ENCODE data around the gene SCAP. TPM values are rescaled to one million over a fixed set of nuclear protein-coding genes. Genes with fewer than 3 reads are reported as not detected.
A peak's percentile ranks its signal among the peaks of the same experiment; 100 is the strongest.
"Not testable (repeated sequence)": the region's sequence is repeated elsewhere in the genome, so short reads cannot be mapped to it uniquely, and the experiment has no call there.

Gene SCAP
- polyA plus RNA-seq (ENCODE audit: insufficient read length in 10 of 10) = 10 to 100 TPM; 36.8 to 59.3 (median 44.6) TPM
- long read RNA-seq, donor 1 = 0 reads
- long read RNA-seq, donor 2, partial matches to known transcripts = 0 of 2 reads
- long read RNA-seq, donor 2, other reads (novel, unspliced or antisense) = 0 of 2 reads
- long read RNA-seq, donor 3 = 0 reads
- long read RNA-seq, donor 4 = 0 reads
- long read RNA-seq, donor 5, full-length matches to known transcripts = 1 of 6 reads
- long read RNA-seq, donor 5, partial matches to known transcripts = 5 of 6 reads
- long read RNA-seq, donor 5, other reads (novel, unspliced or antisense) = 0 of 6 reads
- long read RNA-seq, donor 6 = 0 reads
- long read RNA-seq, donor 7 = 0 reads
- long read RNA-seq, donor 8, partial matches to known transcripts = 0 of 1 reads
- long read RNA-seq, donor 8, other reads (novel, unspliced or antisense) = 0 of 1 reads
- long read RNA-seq, donor 9 = 0 reads

- peak; percentile 78 to 94 (median 92) for DNase-seq
These were observed at the start of gene SCAP for GRCh38 chr3:47475570-47476329. Gene SCAP (minus strand): TSS chr3:47475941. CDS start chr3:47442993, 32,948 bp downstream.

DNA sequence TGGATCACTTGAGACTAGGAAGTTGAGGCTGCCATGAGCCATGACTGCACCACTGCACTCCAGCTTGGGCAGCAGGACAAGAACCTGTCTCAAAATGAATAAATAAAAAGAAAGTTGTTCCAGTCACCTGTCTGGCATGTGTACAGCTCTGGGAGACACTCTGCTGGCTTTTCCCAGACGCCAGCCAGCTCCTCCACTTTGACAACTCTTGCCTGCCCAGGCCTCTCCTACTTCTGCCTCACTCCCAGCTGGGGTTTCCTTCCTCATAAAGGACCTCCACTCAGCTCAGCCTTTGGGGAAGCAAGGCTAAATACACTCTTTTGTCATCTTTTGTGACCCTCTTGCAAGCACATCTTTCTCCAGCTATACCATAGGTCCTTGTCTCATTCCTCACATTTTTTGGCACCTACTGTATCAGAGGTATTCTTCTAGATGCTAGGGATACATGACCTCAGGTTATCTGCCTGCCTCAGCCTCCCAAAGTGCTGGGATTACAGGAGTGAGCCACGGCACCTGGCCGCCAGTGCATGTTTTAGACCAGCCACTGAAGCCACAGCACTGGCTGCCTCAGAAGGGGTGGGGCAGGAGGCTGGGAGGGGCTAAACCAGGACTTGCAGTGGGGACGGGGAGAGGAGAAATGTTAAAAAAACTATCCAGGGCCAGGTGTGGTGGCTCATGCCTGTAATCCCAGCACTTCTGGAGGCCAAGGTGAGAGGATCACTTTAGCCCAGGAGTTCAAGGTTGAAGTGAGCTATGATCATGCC is 47.8 kb upstream of the SCAP start:
- no peak for DNase-seq

DNA sequence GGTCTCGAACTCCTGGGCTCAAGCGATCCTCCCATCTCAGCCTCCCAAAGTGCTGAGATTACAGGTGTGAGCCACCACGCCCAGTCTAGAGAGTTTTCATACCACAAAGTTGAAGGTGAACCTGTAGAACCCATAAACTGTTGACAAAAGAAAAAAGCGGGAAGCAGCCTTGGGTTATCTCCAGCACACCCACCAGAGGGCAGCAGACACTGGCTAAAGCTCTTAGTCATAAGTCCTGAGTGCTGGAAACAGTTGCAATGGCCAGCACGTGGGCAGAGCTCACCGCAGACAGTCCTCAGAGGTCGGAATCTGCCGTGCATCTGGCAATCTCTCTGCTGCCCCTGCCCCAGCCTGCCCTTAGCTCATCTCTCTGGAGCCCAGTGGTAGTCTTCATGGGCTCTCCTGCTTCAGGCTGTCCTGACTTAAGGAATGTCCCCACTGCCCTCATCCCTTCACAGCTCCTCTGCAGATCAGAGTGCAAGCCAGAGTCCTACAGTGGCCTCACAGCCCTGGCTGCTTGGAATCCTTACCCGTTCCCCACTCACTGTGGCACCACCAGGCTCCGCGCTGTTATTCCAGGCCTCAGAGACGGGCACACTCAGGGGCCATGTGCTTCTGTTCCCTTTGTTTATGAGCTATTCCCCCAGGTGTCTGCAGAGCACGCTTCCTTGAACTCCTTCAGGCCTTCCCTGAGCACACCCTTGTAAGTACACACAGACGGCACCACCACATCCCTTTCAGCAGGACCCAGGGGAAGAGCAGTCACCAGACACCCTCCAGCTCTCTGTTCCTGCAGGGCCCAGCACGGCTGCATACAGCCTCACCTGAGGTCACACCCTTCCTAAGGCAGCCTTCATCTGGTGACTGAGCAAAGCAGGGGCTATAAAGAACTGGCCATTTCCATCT is 46.6 kb upstream of the SCAP start:
- peak; percentile 83 to 93 (median 87) for DNase-seq

DNA sequence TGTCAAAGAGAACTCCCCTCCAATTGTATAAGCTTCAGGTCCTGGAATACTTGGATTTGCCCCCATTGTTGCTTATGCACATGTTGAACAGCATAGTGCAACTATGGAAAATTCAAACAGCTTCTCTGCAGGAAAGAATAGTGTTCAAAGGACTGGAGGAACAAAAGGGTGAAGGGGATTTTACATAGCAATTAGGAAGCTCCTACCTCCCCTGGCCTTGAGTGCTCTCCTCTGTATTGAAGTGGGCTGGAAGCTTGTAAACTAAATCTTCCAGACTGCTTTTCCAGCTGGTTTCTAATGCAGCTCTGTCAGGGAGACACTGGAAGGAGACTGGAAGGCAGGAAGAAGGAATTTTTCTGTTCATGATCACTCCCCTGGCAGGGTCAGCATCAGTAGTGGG is 45.0 kb upstream of the SCAP start:
- DNase-seq = no peak

GRCh38 chr3:47517937-47518336 is 42.2 kb upstream of the SCAP start:
- DNase-seq = no peak

GRCh38 chr3:47515864-47516319 is 40.2 kb upstream of the SCAP start:
- no peak for DNase-seq

DNA sequence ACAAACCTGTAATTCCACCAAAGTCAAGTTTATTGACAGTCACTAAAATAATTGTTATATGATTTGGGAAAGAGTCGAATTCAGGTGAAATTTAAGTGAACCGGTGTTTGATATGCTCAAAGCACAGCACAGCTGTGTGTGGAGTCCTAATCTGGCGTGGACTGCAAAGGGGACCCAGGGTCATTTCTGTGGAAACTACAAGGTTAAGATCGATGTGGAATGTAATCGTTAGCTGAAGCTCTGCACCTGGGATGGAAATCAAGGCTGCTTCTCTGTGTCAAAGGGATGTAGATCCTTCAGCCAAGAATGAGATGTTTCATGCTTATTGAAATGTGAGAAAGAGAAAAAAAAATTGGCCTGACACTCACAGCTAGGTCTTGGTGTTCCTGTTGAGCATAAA is 39.4 kb upstream of the SCAP start:
- no peak for DNase-seq

DNA sequence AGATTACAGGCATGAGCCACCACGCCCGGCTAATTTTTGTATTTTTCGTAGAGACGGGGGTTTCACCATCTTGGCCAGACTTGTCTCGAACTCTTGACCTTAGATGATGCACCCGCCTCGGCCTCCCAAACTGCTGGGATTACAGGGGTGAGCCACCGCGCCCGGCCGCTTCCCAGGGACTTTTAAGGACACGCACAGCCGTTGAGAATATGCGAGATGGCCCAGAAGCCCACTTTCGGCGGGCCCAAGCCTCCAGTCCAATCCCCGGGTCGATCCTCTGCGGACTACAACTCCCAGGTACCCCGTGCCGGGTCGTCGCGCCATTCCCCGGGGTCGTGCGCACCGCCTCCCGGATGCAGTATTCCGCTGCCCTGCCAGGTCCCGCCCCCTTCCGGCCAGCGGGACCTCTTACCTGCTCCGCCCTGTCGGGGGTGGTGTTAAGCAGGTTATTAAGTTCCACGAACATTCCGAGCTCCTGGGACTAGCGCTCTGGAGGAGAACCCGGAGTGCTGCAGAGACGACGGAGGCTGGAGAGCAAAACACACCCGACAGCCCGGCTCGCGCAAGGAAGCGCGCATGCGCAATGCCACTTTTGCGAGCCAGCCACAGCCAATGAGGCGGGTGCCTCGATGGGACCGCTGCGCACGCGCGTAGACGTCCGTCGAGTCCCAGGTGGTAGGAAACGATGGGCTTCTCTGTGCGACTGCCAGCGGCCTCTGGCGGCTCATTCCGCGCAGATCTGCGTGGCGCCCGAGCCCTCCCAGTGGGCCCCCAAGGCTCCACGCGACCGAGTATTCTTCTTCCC is 37.6 kb upstream of the SCAP start, which contains the start of gene ELP6:
Gene ELP6, minus strand, starts transcription at position 588 of the 805 bp plus-strand sequence. Its CDS starts 122 bp downstream, at position 466.
- DNase-seq = peak; percentile 97 to 100 (median 99)

DNA sequence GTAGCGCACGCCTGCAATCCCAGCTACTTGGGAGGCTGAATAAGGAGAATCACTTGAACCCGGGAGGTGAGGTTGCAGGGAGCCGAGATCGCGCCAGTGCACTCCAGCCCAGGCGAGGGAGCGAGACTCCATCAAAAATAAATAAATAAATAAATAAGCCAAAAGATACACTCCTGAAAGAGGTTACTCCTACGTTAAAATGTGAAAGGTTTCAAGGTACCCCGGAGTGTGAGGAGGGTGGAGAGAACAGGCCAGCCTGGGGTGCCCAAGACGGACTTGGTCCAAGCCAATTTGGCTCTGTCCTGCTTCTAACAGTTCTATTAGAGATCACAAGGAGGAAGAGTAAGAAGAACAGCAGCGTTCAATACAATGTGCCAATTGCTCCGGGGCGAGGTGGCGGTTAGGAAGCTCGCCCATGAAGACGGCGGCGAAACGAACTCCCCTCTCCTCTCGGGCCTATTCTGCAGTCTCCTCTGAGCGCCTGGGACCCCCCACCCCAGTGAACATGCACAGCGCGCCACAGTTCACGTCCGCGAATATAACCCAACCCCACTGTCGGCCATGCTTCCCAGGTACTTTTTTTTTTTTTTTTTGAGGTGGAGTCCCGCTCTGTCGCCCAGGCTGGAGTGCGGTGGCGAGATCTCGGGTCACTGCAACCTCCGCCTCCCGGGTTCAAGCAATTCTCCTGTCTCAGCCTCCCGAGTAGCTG is 36.8 kb upstream of the SCAP start:
- peak; percentile 7 to 76 (median 27) for DNase-seq

- DNase-seq = not testable (repeated sequence)
These were observed 29.5 kb upstream of the SCAP start for GRCh38 chr3:47505267-47505666.

- no peak for DNase-seq
These were observed 28.4 kb upstream of the SCAP start for GRCh38 chr3:47504113-47504512.

- no peak for DNase-seq
These were observed 27.3 kb upstream of the SCAP start for GRCh38 chr3:47503033-47503432.

- no peak for DNase-seq
These were observed 21.2 kb upstream of the SCAP start for GRCh38 chr3:47496892-47497291.

DNA sequence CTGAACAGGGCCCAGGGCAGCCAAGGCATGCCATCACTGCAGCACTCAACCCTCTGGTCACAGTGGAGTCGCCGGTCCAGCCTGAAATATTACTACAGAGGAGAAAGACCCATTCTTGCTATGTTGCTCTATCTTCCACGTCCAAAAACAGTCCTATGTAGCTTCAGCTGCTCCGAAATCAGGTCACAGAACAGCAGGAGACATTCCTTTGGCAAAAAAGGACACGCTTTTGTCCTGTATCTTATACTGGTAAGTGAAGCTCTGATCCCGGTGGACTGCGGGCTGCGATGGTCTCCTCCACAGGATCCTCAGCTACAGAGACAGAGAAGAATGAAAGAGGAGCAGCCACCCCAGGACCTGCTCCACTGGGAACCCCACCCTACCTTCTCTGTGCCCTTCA is 20.1 kb upstream of the SCAP start:
- no peak for DNase-seq

DNA sequence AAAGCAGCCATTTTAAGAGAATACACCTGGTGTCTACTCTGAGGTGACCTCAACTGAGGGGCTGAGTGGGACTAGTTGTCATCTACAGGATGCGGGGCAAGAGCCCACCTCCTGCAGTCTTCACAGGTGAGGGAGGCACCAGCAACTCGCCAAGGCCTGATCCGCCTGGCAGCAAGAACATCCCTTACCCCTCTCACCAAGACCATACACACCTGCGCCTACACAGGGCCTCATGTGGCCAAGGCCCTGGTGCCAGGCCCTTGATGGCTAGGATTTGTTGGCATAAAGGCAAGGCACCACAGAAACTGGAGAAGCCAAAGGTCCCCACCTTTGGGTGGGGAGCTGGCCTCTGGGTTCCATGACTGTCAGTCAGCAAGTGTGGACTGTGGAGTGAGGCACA is 19.4 kb upstream of the SCAP start:
- DNase-seq = no peak

DNA sequence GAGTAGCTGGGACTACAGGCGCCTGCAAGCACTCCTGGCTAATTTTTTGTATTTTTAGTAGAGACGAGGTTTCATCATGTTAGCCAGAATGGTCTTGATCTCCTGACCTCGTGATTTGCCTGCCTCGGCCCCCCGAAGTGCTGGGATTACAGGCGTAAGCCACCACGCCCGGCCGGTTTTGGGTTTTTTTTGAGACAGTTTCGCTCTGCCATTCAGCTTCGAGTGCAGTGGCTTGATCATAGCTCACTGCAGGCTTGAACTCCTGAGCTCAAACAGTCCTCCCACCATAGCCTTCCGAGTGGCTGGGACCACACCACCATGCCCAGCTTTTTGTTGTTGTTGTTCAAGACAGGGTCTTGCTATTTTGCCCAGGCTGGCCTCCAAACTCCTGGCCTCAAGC is 16.0 kb upstream of the SCAP start:
- DNase-seq = no peak

DNA sequence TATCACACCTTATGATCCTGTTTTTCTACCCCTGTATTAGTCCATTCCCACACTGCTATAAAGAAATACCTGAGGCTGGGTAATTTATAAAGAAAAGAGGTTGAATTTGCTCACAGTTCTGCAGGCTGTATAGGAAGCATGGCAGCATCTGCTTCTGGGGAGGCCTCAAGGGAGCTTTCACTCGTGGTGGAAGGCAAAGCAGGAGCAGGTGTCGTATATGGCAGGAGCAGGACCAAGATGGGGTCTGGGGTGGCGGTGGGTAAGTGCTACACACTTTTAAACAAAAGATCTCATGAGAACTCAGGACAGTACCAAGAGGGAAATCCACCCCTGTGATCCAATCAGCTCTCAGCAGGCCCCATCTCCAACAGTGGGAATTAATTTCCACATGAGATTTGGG is 15.4 kb upstream of the SCAP start:
- no peak for DNase-seq

GRCh38 chr3:47487265-47487664 is 11.5 kb upstream of the SCAP start:
- no peak for DNase-seq

GRCh38 chr3:47485812-47486211 is 10.1 kb upstream of the SCAP start:
- no peak for DNase-seq

All from muscle of back (tissue), 13 donors.